HG02870 (cell line): ENCODE results near the gene INSIG1.

Experiments used
- ATAC-seq: cut with Tn5 transposase; IDR thresholded peaks from one replicate; pipeline ENCODE4 v1.9.1; 2021; ENCODE audit warnings: mild to moderate bottlenecking, moderate library complexity; ENCODE audit not compliant: unreplicated experiment

INSIG1 gene

GRCh38 chr7:155300641-155301452, 3.2 kb downstream of the INSIG1 start:
- no peak for ATAC-seq

GRCh38 chr7:155303039-155303593, 5.4 kb downstream of the INSIG1 start:
- no peak for ATAC-seq

- no peak for ATAC-seq
Measured at GRCh38 chr7:155303897-155304296, 6.2 kb downstream of the INSIG1 start.

GRCh38 chr7:155305231-155305904, 7.7 kb downstream of the INSIG1 start:
- ATAC-seq, result no peak

DNA sequence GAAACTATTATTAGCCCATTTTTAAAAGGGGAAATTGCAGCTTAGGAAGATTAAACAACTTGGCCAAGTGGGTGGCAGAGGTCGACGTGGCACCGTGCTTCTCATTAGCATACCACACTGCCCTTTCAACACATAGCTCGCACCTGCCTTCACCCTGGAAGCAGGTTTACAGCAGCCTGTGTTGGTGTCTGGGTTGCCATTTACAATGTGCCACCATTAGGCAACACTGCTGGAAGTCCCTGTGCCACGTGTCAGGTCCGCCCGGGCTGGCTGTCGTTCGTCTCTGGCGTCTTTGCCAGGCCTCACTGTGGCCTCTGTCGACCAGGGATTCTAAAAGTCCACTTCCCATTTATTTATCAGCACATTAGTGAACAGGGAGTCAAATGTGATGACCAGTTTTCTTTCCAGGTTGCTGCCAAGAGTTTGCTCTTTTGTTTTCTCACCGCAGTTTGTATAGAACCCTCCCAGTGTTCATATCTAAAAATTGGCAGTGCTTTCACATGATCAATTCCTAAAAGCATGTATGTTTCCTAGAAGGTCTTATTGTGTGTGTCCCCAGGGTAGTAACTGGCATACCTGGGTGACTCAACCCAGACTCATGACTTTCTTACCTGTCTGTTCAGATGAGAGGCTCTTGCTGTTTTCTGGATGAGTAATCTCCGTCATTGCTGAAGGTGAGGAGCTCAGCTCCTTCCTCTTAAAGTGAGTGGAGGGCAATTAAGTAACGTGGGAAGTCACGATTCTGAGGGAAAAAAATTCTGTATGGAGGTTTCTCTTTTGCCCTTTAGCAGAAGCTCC, 9.2 kb downstream of the INSIG1 start:
- ATAC-seq, result no peak

GRCh38 chr7:155308330-155309020, 10.8 kb downstream of the INSIG1 start:
- ATAC-seq, result no peak

GRCh38 chr7:155309021-155309338, 11.3 kb downstream of the INSIG1 start:
- no peak for ATAC-seq

DNA sequence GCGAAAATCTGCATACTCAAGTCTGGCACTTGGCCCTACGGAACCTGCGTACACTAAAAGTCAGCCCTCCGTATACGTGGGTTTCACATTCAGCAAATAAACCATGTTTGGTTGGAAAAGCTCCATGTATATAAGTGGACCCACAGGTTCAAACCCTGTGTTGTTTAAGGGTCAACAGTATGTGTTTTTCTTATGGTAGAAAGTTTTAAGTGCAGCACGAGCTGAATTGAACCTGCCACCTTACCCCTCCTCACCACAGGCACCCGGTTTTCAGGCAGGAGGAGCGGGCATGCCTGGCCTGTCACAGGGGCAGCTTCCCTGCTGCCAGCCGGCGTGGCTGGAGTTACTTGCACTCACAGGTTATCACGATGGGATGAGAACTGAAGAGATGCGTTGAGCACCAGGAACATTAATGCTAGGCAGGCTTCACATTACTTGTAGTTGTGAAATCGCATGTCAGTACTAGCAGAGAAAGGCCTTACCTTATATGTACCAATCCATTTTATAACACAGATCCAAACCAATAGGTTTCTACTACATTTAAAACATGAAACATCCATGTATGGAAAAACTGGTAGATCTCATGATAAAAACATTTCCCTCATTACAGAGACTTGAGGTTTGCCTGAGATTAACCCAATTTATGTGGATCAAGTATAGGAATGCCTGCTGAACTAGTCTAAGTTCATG, 12.9 kb downstream of the INSIG1 start:
- no peak for ATAC-seq

DNA sequence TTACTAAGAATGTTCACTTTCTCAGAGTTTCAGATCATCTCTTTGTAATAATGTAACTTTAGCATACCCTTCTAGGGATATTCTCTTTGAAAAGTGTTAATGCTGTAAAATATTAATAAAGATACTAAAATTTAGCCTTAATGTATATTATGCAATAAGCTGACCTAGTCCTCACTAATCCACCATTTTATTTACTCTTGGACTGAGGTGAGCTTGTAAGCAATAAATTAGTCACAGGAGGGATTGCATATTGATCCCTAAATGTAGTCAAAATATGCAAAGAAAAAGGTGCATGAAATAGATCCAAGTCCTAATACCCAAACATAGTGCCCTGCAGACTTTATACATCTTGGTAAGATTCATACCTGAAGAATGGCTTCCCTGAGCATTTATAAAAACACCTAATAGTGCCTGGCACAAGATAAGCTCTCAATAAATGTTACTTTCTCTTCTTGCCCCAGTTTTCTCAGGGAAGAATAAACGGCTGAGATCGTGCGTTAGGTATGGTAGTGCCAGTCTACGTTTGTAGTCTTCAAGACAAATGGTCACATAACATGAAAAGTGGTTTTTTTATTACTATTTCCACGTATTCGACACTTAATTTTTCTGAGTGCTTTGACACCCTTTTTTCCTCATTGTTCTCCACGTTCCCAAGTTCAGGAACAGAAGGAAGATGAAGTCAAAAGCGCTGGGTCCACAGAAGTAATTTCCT, 14.3 kb downstream of the INSIG1 start:
- no peak for ATAC-seq

GRCh38 chr7:155312633-155313032, 15.0 kb downstream of the INSIG1 start:
- no peak for ATAC-seq

- no peak for ATAC-seq
Measured at GRCh38 chr7:155313096-155313495, 15.4 kb downstream of the INSIG1 start.

DNA sequence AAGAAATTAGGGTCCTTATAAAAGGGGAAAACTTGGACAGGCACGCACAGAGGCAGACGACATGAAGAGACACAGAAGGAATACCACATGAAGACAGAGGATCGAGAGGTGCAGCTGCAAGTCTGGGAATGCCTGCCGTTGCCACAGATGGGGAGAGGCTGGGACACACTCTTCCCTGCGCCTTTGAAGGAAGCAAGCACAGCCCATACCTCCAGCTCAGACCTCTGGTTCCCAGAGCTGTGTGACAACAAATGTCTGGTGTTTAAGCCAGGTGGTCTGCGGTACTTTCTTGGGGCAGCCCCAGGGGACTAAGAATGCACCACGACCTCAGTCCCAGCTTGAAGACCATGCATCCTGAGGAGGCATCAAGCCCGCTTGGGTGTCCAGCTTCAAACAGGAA, 18.3 kb downstream of the INSIG1 start:
- no peak for ATAC-seq

DNA sequence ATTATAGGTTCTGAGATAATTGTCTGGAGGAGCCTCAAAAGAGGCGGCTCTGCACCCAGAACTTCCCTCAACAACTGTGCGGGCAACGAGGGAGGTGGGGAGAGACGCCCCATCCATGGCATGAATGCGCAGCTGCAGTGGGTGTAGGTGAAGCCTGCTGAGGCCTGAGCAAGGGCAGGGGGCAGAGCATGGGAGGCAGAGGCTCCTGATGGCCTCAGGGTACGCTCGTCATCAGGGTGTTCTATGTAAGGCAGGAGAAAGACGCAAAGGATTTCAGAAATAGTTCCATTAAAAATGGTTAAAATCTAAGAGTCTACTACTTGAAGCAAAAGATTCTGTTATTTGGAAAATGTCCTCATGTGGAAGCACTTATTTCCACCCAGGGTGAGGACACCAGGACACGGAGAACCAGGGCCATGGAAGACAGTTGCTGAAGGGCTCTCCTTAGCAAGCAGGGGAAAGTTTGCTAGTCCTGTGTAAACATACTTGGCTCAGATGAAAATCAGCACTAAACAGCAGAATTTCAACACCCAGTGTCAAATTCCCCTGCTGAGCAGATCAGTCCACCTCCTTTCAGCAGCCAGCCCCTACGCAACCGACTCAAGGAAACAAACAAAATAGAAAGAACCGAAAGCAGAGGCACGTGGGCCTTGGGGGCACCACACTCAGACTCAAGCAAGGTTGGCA, 18.9 kb downstream of the INSIG1 start:
- no peak for ATAC-seq

- no peak for ATAC-seq
Measured at GRCh38 chr7:155317114-155317434, 19.4 kb downstream of the INSIG1 start.

DNA sequence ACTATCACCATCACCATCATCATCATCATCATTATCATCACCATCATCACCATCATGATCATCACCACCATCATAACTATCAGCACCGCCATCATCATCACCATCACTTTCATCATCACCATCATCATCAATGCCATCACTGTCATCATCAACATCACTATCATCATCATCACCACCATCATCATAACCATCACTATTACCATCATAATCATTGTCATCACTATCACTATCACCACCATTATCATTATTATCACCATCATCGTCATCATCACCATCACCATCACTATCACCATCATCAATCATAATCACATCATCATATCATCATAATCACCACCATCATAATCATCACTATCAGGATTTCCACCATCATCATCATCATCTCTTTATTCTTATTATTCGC, 20.6 kb downstream of the INSIG1 start:
- ATAC-seq, result no peak

DNA sequence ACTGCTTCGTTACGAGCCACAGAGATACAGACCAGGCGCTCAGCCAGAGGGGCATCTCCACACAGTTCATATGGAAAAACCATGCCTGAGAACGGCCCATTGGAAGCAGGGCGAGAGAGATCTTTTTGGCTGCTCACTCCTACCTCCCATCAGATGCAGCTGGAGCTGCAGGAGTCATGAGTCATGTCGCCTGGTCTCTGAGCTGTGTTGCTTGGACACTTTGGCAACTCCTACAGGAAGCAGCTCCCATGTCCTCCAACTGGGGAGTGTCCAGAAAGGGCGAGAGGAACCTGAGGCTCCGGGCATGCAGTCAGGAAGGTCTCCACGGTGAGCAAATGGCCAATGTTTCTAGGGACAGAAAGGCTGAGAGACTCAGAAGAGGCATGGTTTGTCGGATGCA, 24.9 kb downstream of the INSIG1 start:
- no peak for ATAC-seq

DNA sequence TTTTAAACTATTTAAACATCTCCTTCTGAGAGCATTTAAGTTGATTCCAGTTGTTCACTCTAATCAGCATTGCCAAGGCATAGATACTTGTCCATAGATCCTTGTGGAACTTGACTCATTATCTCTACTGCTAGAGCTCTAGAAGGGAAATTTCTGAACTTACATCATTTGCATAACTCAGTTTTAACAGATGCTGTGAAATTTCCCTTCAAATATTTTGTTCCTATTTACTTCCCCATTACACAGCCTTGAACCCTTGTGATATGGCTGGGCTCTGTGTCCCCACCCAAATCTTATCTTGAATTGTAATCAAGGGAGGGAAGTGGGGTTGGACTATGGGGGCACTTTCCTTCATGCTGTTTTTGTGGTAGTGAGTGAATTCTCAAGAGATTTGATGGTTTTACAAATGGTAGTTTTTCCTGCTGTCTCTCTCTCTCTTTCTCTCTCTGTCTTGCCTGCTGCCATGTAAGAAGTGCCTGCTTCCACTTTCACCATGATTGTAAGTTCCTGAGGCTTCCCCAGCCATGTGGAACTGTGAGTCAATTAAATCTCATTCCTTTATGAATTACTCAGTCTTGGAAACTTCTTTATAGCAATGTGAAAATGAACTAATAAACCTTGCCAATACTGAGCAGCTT, 25.4 kb downstream of the INSIG1 start:
- ATAC-seq, result no peak

DNA sequence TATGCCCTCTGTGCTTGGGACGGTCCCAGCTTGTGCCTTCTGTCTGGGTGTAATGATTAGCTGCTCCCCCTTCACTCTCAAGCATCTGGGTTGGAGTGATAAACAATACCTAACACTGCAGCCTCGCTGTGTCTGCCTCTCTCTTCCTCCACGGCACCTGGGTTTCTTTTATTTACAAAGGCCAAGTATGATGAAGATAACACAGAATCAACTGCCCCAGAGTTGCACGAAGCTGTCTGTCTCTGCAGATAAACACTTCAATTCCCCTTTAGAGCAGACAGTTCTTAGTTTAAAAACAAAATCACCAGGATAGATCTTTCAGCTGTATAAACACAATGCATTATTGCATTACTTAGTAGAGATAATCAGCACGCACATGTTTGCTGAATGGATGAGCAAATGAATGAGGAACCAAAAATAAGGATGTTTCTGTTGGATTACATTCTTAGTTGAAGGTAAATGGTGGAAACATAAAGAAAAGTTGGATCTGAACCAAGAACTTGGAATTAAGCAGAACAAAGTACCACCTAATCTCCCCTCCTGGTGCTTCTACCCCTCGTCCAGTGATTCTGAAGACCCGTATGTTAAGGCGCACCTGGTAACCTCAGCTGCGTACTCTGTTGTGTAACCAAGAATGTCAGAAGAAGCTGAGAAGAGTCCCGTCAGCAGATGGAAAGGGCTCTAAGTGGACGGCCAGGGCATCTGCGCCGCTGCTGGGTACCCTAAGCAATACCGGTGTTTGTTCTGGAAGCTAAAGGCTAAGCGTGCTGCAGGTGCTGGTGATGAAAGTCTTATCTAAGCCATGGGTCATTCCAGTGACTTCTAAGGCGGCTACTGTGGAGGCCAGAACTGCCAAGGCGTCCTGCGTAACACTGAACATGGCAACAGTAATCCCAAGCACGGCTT, 26.6 kb downstream of the INSIG1 start:
- no peak for ATAC-seq
